ENCODE results near the gene NT5DC2. TPM values are rescaled to one million over a fixed set of nuclear protein-coding genes. Genes with fewer than 3 reads are reported as not detected.

The NT5DC2 gene
- total and polyA plus RNA-seq, 7 donors = 9.0 to 32.8 (median 15.7) TPM

GRCh38 chr3:52537726-52538421, 4.2 kb upstream of the NT5DC2 start:
- Histone ChIP-seq H3K27ac (peak overlapping the region; percentile 85 to 93 (median 88)), H3K9me3 (no peaks in the 10 kb centered on the region), H3K4me1 (peaks cover 0 to 60% (median 48%) of the 10 kb centered on the region in 4 donors), H3K27me3 (no peaks in the 10 kb centered on the region), H3K36me3 (peaks cover 0 to 18% (median 0%) of the 10 kb centered on the region in 4 donors), H3K4me3 (peak overlapping the region; percentile 57 to 84 (median 71))
- TF ChIP-seq POLR2A (IDR thresholded peaks at IDR 0.05) (no peak), EP300 (IDR thresholded peaks at IDR 0.05) (no peak)
- whole genome bisulfite sequencing, 2 donors = 74 to 79% methylated on average over 7 of the region's 7 CpGs
- no peak for DNase-seq
- intact Hi-C loops (cut with DNase I) = loop anchor here (5.0 kb wide), 2 partner anchors 66 to 169 kb away; partner anchors contain the start of genes GLT8D1 and SPCS1

GRCh38 chr3:52537165-52537620, 3.5 kb upstream of the NT5DC2 start:
- Histone ChIP-seq H3K27ac (peak overlapping the region; percentile 85 to 93 (median 88)), H3K27me3 (no peaks in the 10 kb centered on the region), H3K4me3 (peak overlapping the region; percentile 57 to 84 (median 71)), H3K4me1 (peaks cover 0 to 67% (median 54%) of the 10 kb centered on the region in 4 donors), H3K36me3 (peaks cover 0 to 18% (median 0%) of the 10 kb centered on the region in 4 donors), H3K9me3 (no peaks in the 10 kb centered on the region)
- TF ChIP-seq CTCF (IDR thresholded peaks at IDR 0.05) (no peak), POLR2AphosphoS5 (IDR thresholded peaks at IDR 0.05) (no peak)
- no peak for DNase-seq
- WGBS, 2 donors = 3 to 6% methylated on average over 6 of the region's 6 CpGs
- intact Hi-C loops (cut with DNase I) = loop anchor here (5.0 kb wide), 2 partner anchors 65 to 170 kb away; partner anchors contain the start of genes GLT8D1 and SPCS1

- WGBS, 2 donors = 0% methylated on average over 65 of the region's 65 CpGs
- Histone ChIP-seq H3K27ac (peak within 1 kb of the TSS; percentile 85 to 93 (median 88)), H3K27me3 (no peaks in the 10 kb centered on the region), H3K36me3 (peaks cover 0 to 13% (median 0%) of the 10 kb centered on the region in 4 donors), H3K9me3 (no peaks in the 10 kb centered on the region), H3K4me1 (peaks cover 0 to 72% (median 54%) of the 10 kb centered on the region in 4 donors), H3K4me3 (peak within 1 kb of the TSS; percentile 57 to 84 (median 71))
- DNase-seq = peak; percentile 99
- intact Hi-C loops (cut with DNase I) = loop anchor here (5.0 kb wide), 2 partner anchors 64 to 171 kb away; partner anchors contain the start of genes GLT8D1 and SPCS1
- TF ChIP-seq CTCF (IDR thresholded peaks at IDR 0.05) (no peak), POLR2A (IDR thresholded peaks at IDR 0.05) (peak; percentile 94 to 96), EP300 (IDR thresholded peaks at IDR 0.05) (peak in 1 of 4 donors; percentile 24), POLR2AphosphoS5 (IDR thresholded peaks at IDR 0.05) (peak; percentile 98 to 100 (median 98))
These were observed 2.9 kb upstream of the NT5DC2 start, which contains the start of gene UQCC5 for GRCh38 chr3:52536369-52537164. UQCC5 (plus strand) TSS chr3:52536605; CDS start chr3:52536756, 151 bp downstream.

- no peaks in the 10 kb centered on the region for H3K9me3 ChIP-seq
- intact Hi-C loops (cut with DNase I) = loop anchor here (5.0 kb wide), 2 partner anchors 64 to 171 kb away; partner anchors contain the start of genes GLT8D1 and SPCS1
- H3K4me1 ChIP-seq = peaks cover 0 to 72% (median 54%) of the 10 kb centered on the region in 4 donors
- DNase-seq = no peak
- TF ChIP-seq CTCF (IDR thresholded peaks at IDR 0.05) (no peak), POLR2A (IDR thresholded peaks at IDR 0.05) (no peak), EP300 (IDR thresholded peaks at IDR 0.05) (no peak)
- WGBS, 2 donors = 3 to 15% methylated on average over 9 of the region's 9 CpGs
- peak overlapping the region in 3 of 4 donors; percentile 57 to 84 (median 68) for H3K4me3 ChIP-seq
- peaks cover 0 to 9% (median 0%) of the 10 kb centered on the region in 4 donors for H3K36me3 ChIP-seq
- no peaks in the 10 kb centered on the region for H3K27me3 ChIP-seq
- H3K27ac ChIP-seq = peak overlapping the region; percentile 80 to 93 (median 88)
These were observed 2.4 kb upstream of the NT5DC2 start for GRCh38 chr3:52536112-52536368.

Measured in sigmoid colon (tissue), 7 donors.